ENCODE measurements around the gene MED12L.
A peak's percentile ranks its signal among the peaks of the same experiment; 100 is the strongest.
"Not testable (repeated sequence)": the region's sequence is repeated elsewhere in the genome, so short reads cannot be mapped to it uniquely, and the experiment has no call there.

Gene MED12L

DNA sequence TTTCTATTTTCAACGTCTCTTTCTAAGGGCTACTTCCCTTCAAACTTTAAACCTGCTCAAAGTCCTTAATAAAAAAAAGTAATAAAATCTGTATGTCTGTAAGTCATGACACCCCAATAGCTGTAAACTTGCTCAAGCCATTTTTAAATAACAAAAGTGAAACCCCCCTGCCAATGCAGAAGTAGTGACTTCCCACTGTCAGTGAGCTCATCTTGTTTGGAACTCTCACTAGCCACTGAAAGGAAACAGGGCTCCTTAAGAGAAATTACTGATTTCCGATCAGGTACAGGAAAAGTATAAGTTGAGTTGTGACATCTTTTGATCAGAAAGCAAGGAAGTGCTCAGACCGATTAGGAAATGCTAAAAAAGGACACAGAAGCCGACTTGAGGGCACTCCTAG lies 145.2 kb downstream of the MED12L start:
- no peak overlapping the region for H3K27ac ChIP-seq (ENCODE audit: low read depth, low read length, poor library complexity, severe bottlenecking)
- no peaks in the 10 kb centered on the region for H3F3A ChIP-seq (ENCODE audit: insufficient read depth, low read length)
- no peak for TF ChIP-seq EZH2 (IDR thresholded peaks at IDR 0.05; ENCODE audit: borderline replicate concordance, low read length)
- TF ChIP-seq, protein P1, sequence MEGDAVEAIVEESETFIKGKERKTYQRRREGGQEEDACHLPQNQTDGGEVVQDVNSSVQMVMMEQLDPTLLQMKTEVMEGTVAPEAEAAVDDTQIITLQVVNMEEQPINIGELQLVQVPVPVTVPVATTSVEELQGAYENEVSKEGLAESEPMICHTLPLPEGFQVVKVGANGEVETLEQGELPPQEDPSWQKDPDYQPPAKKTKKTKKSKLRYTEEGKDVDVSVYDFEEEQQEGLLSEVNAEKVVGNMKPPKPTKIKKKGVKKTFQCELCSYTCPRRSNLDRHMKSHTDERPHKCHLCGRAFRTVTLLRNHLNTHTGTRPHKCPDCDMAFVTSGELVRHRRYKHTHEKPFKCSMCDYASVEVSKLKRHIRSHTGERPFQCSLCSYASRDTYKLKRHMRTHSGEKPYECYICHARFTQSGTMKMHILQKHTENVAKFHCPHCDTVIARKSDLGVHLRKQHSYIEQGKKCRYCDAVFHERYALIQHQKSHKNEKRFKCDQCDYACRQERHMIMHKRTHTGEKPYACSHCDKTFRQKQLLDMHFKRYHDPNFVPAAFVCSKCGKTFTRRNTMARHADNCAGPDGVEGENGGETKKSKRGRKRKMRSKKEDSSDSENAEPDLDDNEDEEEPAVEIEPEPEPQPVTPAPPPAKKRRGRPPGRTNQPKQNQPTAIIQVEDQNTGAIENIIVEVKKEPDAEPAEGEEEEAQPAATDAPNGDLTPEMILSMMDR (IDR thresholded peaks at IDR 0.05; ENCODE audit: low read length) = no peak

DNA sequence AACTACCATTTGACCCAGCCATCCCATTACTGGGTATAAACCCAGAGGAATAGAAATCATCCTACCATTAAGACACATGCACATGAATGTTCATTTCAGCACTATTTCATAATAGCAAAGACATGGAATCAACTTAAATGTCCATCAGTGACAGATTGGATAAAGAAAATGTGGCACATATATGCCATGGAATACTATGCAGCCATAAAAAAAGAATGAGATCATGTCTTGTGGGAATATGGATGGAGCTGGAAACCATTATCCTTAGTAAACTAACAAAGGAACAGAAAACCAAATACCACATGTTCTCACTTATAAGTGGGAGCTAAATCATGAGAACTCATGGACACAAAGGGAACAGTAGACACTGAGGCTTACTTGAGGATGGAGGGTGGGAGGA lies 146.9 kb downstream of the MED12L start:
- not testable (repeated sequence) for H4K20me1 ChIP-seq (ENCODE audit: insufficient read depth, low read length); H3K9ac ChIP-seq (ENCODE audit: low read length); H3K4me3 ChIP-seq (ENCODE audit: low read depth, low read length, poor library complexity, severe bottlenecking); H2AFZ ChIP-seq (ENCODE audit: low read length); H3F3A ChIP-seq (ENCODE audit: insufficient read depth, low read length); H3K9me3 ChIP-seq (ENCODE audit: low read length); H3K27me3 ChIP-seq (ENCODE audit: insufficient read depth, low read length); H3K27ac ChIP-seq (ENCODE audit: low read depth, low read length, poor library complexity, severe bottlenecking); H3K79me2 ChIP-seq (ENCODE audit: insufficient read depth, low read length); H3K4me2 ChIP-seq (ENCODE audit: low read length); H3K36me3 ChIP-seq (ENCODE audit: insufficient read depth, low read length); H3K9me2 ChIP-seq (ENCODE audit: low read depth, low read length)
- peaks cover 27% of the 10 kb centered on the region for H3K4me1 ChIP-seq (ENCODE audit: insufficient read depth, low read length, severe bottlenecking)

More for the DNA sequence above, 145.2 kb downstream of the MED12L start:
- Histone ChIP-seq H3K4me3 (ENCODE audit: low read depth, low read length, poor library complexity, severe bottlenecking) (no peak overlapping the region), H3K4me2 (ENCODE audit: low read length) (peak overlapping the region; percentile 1; the same call in 1 of the 2 replicates), H3K4me1 (ENCODE audit: insufficient read depth, low read length, severe bottlenecking) (peaks cover 32% of the 10 kb centered on the region), H3K9me2 (ENCODE audit: low read depth, low read length) (no peaks in the 10 kb centered on the region), H3K79me2 (ENCODE audit: insufficient read depth, low read length) (no peaks in the 10 kb centered on the region), H3K36me3 (ENCODE audit: insufficient read depth, low read length) (no peaks in the 10 kb centered on the region), H3K27me3 (ENCODE audit: insufficient read depth, low read length) (no peaks in the 10 kb centered on the region), H3K9ac (ENCODE audit: low read length) (no peak overlapping the region), H4K20me1 (ENCODE audit: insufficient read depth, low read length) (no peaks in the 10 kb centered on the region), H2AFZ (ENCODE audit: low read length) (no peak overlapping the region), H3K9me3 (ENCODE audit: low read length) (no peaks in the 10 kb centered on the region)

DNA sequence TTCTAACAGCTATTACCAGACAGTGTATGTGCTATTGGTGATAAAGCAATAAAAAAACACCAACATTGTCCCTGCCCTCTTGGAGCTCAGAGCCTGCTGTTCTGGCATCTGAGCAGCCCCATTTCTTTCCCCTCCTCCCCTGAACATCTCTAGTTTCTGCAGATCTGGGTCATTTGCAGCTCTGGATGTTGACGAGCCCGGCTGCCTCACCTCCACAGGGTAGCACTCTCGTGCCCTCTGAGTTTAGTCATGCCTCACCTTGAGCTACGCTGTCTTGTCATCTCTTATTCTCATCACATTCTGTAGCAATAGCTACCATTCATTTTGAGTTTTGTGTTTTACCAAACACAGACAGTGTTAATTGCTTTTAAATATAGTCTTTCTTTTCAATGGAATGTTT lies 147.5 kb downstream of the MED12L start:
- Histone ChIP-seq H3F3A (ENCODE audit: insufficient read depth, low read length) (no peaks in the 10 kb centered on the region), H3K9me3 (ENCODE audit: low read length) (no peaks in the 10 kb centered on the region), H2AFZ (ENCODE audit: low read length) (no peak overlapping the region), H3K4me2 (ENCODE audit: low read length) (no peak overlapping the region), H3K9ac (ENCODE audit: low read length) (no peak overlapping the region), H3K36me3 (ENCODE audit: insufficient read depth, low read length) (no peaks in the 10 kb centered on the region), H4K20me1 (ENCODE audit: insufficient read depth, low read length) (no peaks in the 10 kb centered on the region), H3K4me1 (ENCODE audit: insufficient read depth, low read length, severe bottlenecking) (peaks cover 21% of the 10 kb centered on the region), H3K4me3 (ENCODE audit: low read depth, low read length, poor library complexity, severe bottlenecking) (no peak overlapping the region), H3K79me2 (ENCODE audit: insufficient read depth, low read length) (no peaks in the 10 kb centered on the region), H3K27me3 (ENCODE audit: insufficient read depth, low read length) (no peaks in the 10 kb centered on the region), H3K9me2 (ENCODE audit: low read depth, low read length) (no peaks in the 10 kb centered on the region), H3K27ac (ENCODE audit: low read depth, low read length, poor library complexity, severe bottlenecking) (no peak overlapping the region)
- TF ChIP-seq, protein P1 (IDR thresholded peaks at IDR 0.05; ENCODE audit: low read length) = no peak

DNA sequence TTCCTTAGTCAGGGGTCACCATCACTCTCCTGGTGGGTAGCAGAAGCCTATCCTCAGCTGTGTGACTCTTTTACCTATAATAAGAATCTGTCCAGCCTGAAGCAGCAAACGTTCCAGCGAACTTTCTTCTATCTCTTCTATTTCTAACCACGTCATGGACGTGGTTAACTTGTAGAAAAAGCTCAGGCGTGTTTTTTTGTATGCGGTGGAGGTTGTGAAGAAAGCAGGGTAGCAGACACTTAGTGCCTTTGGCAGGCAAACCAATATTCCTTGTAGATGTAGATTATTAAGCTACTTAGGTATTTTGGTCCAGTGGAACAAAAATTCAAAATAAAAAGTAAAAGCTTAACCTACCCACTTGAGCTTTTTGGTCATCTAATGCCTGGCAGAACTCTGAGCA lies 149.4 kb downstream of the MED12L start:
- Histone ChIP-seq H3K9me2 (ENCODE audit: low read depth, low read length) (no peaks in the 10 kb centered on the region), H2AFZ (ENCODE audit: low read length) (no peak overlapping the region), H3K27ac (ENCODE audit: low read depth, low read length, poor library complexity, severe bottlenecking) (no peak overlapping the region), H3F3A (ENCODE audit: insufficient read depth, low read length) (no peaks in the 10 kb centered on the region), H3K4me1 (ENCODE audit: insufficient read depth, low read length, severe bottlenecking) (peaks cover 11% of the 10 kb centered on the region), H4K20me1 (ENCODE audit: insufficient read depth, low read length) (no peaks in the 10 kb centered on the region), H3K79me2 (ENCODE audit: insufficient read depth, low read length) (no peaks in the 10 kb centered on the region), H3K9ac (ENCODE audit: low read length) (no peak overlapping the region), H3K4me2 (ENCODE audit: low read length) (no peak overlapping the region), H3K9me3 (ENCODE audit: low read length) (no peaks in the 10 kb centered on the region), H3K4me3 (ENCODE audit: low read depth, low read length, poor library complexity, severe bottlenecking) (no peak overlapping the region), H3K27me3 (ENCODE audit: insufficient read depth, low read length) (no peaks in the 10 kb centered on the region), H3K36me3 (ENCODE audit: insufficient read depth, low read length) (no peaks in the 10 kb centered on the region)
- TF ChIP-seq, protein P1 (IDR thresholded peaks at IDR 0.05; ENCODE audit: low read length) = no peak
- TF ChIP-seq EZH2 (IDR thresholded peaks at IDR 0.05; ENCODE audit: borderline replicate concordance, low read length) = no peak
